GM18526 (cell line): ENCODE results near the gene UMOD.

Source experiments
- POLR2A ChIP-seq: IDR thresholded peaks from 3 replicates; pipeline ENCODE4 v1.6.1; 2011; ENCODE audit not compliant: insufficient read length; ENCODE audit errors: extremely low read depth

UMOD gene

GRCh38 chr16:20300312-20301097, 52.0 kb downstream of the UMOD start:
- no peak for TF ChIP-seq POLR2A

GRCh38 chr16:20298452-20298851, 54.1 kb downstream of the UMOD start:
- no peak for TF ChIP-seq POLR2A

- no peak for TF ChIP-seq POLR2A
Observed at GRCh38 chr16:20291208-20292206, 61.0 kb downstream of the UMOD start.

- no peak for TF ChIP-seq POLR2A
Observed at GRCh38 chr16:20289571-20289970, 62.9 kb downstream of the UMOD start.

- TF ChIP-seq POLR2A = no peak
Observed at GRCh38 chr16:20285993-20286499, 66.5 kb downstream of the UMOD start.
